HCT116 (cell line): ENCODE data around the gene HOXD11. TPM values are rescaled to one million over a fixed set of nuclear protein-coding genes. Genes with fewer than 3 reads are reported as not detected.

Experiments used
- ATAC-seq: fragments of 200-7000 bp; cut with Tn5 transposase; 2 replicates; pipeline ENCODE4 v1.9.1; 2020; ENCODE audit warnings: mild to moderate bottlenecking, moderate library complexity
- BruUV-seq: library from RNA; stranded (reverse); fragments of 400-500 nt; replicated peaks from 2 replicates; lab custom pipeline; 2021; lab: Mats Ljungman, UMichigan
- CTCF ChIA-PET: fragments of 300-600 bp; sonication (Branson Sonifier 250); formaldehyde crosslinking; loops from one replicate; lab custom pipeline; 2021; ENCODE audit warnings: antibody characterized with exemption; lab: Charles Lee
- POLR2A ChIA-PET: fragments of 300-600, 350-600 bp; sonication (Branson Sonifier 250); formaldehyde crosslinking; loops from one replicate; lab custom pipeline; 2021; ENCODE audit warnings: antibody characterized with exemption; lab: Charles Lee
- RAD21 ChIA-PET, 2 experiments: fragments of 300-600 bp; sonication (Branson Sonifier 250); formaldehyde crosslinking; loops; one replicate each; lab custom pipeline; 2023; ENCODE audit warnings: low total read pairs in 2 of 2; ENCODE audit not compliant: uncharacterized antibody in 2 of 2, unreplicated experiment in 2 of 2, low non-redundant PET in 1 of 2; lab: Charles Lee
- DNase-seq: peaks from one replicate; pipeline ENCODE4 v3.0.0-alpha.2; 2010; ENCODE audit warnings: low read depth, low spot score
- H2AFZ ChIP-seq: fragments of 200-600 bp; shearing (Covaris generic), sonication (generic); 2 replicates; pipeline ENCODE4 v1.6.1; 2017; ENCODE audit warnings: low read depth, mixed run types, mixed read lengths, antibody characterized with exemption, low read length; ENCODE audit not compliant: poor library complexity, severe bottlenecking
- H3K27ac ChIP-seq: 2 replicates; pipeline ENCODE4 v1.5.1; 2012; ENCODE audit warnings: low read depth, low read length
- H3K27me3 ChIP-seq: fragments of 200-600 bp; sonication (generic); 2 replicates; pipeline ENCODE4 v1.6.1; 2016; ENCODE audit warnings: mixed run types, low read length, mixed read lengths; ENCODE audit not compliant: insufficient read depth
- H3K36me3 ChIP-seq, 2 experiments: fragments of 200-500 bp in 1 of 2; fragments of 200-600 bp in 1 of 2; sonication (Bioruptor generic) in 1 of 2; sonication (generic) in 1 of 2; 2 replicates each; pipeline versions ENCODE4 v1.5.1 to v1.6.1; 2014 to 2016; ENCODE audit warnings: low read length in 2 of 2, inconsistent platforms in 1 of 2, mixed read lengths in 1 of 2, mixed run types in 1 of 2; ENCODE audit not compliant: insufficient read depth in 2 of 2, control insufficient read depth in 1 of 2
- H3K4me1 ChIP-seq, 2 experiments: fragments of 200-600 bp in 1 of 2; sonication (generic) in 1 of 2; 2 replicates each; pipeline versions ENCODE4 v1.5.1 to v1.6.1; 2012 to 2017; ENCODE audit warnings: low read length in 2 of 2, inconsistent platforms in 1 of 2, mild to moderate bottlenecking in 1 of 2, mixed read lengths in 1 of 2, mixed run types in 1 of 2, moderate library complexity in 1 of 2; ENCODE audit not compliant: insufficient read depth in 2 of 2, control insufficient read depth in 1 of 2
- H3K4me2 ChIP-seq: fragments of 200-600 bp; sonication (generic); 2 replicates; pipeline ENCODE4 v1.6.1; 2017; ENCODE audit warnings: mixed run types, low read length, mixed read lengths
- H3K4me3 ChIP-seq, 2 experiments: fragments of 200-600 bp in 1 of 2; sonication (generic) in 1 of 2; replicated peaks in 1 of 2; 2 replicates each; pipeline ENCODE4 v1.5.1; 2011 to 2016; ENCODE audit warnings: low read length in 2 of 2, control low read depth in 1 of 2, low read depth in 1 of 2, mild to moderate bottlenecking in 1 of 2, mixed read lengths in 1 of 2, mixed run types in 1 of 2
- H3K79me2 ChIP-seq: fragments of 200-600 bp; sonication (generic); 2 replicates; pipeline ENCODE4 v1.6.1; 2017; ENCODE audit warnings: mild to moderate bottlenecking, mixed run types, low read length, moderate library complexity, mixed read lengths; ENCODE audit not compliant: insufficient read depth
- H3K9ac ChIP-seq: fragments of 200-600 bp; sonication (generic); 2 replicates; pipeline ENCODE4 v1.6.1; 2016; ENCODE audit warnings: low read length, mixed read lengths
- H3K9me2 ChIP-seq: fragments of 200-600 bp; sonication (generic), shearing (Covaris generic); 2 replicates; pipeline ENCODE4 v1.6.1; 2017; ENCODE audit warnings: mixed run types, mild to moderate bottlenecking, moderate library complexity; ENCODE audit not compliant: insufficient read depth
- H3K9me3 ChIP-seq, 2 experiments: fragments of 200-500 bp in 1 of 2; fragments of 200-600 bp in 1 of 2; sonication (Bioruptor generic) in 1 of 2; sonication (generic) in 1 of 2; 2 replicates each; pipeline ENCODE4 v1.6.1; 2014 to 2017; ENCODE audit warnings: low read length in 2 of 2, mixed read lengths in 2 of 2, inconsistent platforms in 1 of 2, low read depth in 1 of 2, mild to moderate bottlenecking in 1 of 2, mixed run types in 1 of 2, moderate library complexity in 1 of 2; ENCODE audit not compliant: control insufficient read depth in 1 of 2, insufficient read depth in 1 of 2
- H4K20me1 ChIP-seq: fragments of 200-600 bp; sonication (generic), shearing (Covaris generic); 2 replicates; pipeline ENCODE4 v1.6.1; 2017; ENCODE audit warnings: mixed run types, mild to moderate bottlenecking, moderate library complexity; ENCODE audit not compliant: insufficient read depth
- CBX3 ChIP-seq: IDR thresholded peaks from 2 replicates; pipeline ENCODE4 v1.6.1; 2012; ENCODE audit warnings: low read depth
- CEBPB ChIP-seq: IDR thresholded peaks from 2 replicates; pipeline ENCODE4 v1.6.1; 2012; ENCODE audit warnings: low read depth
- EGR1 ChIP-seq: IDR thresholded peaks from 2 replicates; pipeline ENCODE4 v1.6.1; 2012; ENCODE audit warnings: low read depth
- ELF1 ChIP-seq: IDR thresholded peaks from 2 replicates; pipeline ENCODE4 v1.6.1; 2012; ENCODE audit warnings: low read depth, borderline replicate concordance
- EZH2 ChIP-seq: fragments of 200-600 bp; sonication (generic); IDR thresholded peaks from 2 replicates; pipeline ENCODE4 v1.6.1; 2017; ENCODE audit warnings: antibody characterized with exemption, mixed run types
- FOSL1 ChIP-seq: IDR thresholded peaks from 2 replicates; pipeline ENCODE4 v1.6.1; 2012; ENCODE audit warnings: low read depth
- JUND ChIP-seq: IDR thresholded peaks from 2 replicates; pipeline ENCODE4 v1.6.1; 2012
- POLR2AphosphoS5 ChIP-seq: IDR thresholded peaks from 2 replicates; pipeline ENCODE4 v1.6.1; 2011; ENCODE audit warnings: mild to moderate bottlenecking, low read depth, low read length, moderate library complexity
- RAD21 ChIP-seq: IDR thresholded peaks from 2 replicates; pipeline ENCODE4 v1.6.1; 2012; ENCODE audit warnings: low read depth, mild to moderate bottlenecking
- REST ChIP-seq: IDR thresholded peaks from 2 replicates; pipeline ENCODE4 v1.6.1; 2012; ENCODE audit warnings: low read depth
- SIN3A ChIP-seq: IDR thresholded peaks from 2 replicates; pipeline ENCODE4 v1.6.1; 2012; ENCODE audit warnings: low read depth
- SP1 ChIP-seq: IDR thresholded peaks from 2 replicates; pipeline ENCODE4 v1.6.1; 2012; ENCODE audit warnings: low read depth
- SRF ChIP-seq: IDR thresholded peaks from 2 replicates; pipeline ENCODE4 v1.6.1; 2012; ENCODE audit warnings: low read depth
- TCF7L2 ChIP-seq: IDR thresholded peaks from 2 replicates; pipeline ENCODE4 v1.7.0; 2011; ENCODE audit warnings: borderline replicate concordance, inconsistent platforms; ENCODE audit not compliant: insufficient read depth, insufficient read length; ENCODE audit errors: extremely low read depth
- YY1 ChIP-seq: IDR thresholded peaks from 2 replicates; pipeline ENCODE4 v1.6.1; 2011; ENCODE audit warnings: low read length, low read depth, moderate library complexity, mild to moderate bottlenecking; ENCODE audit not compliant: insufficient replicate concordance; ENCODE audit errors: extremely low read depth
- intact Hi-C: fragments of 100-400 bp; cut with micrococcal nuclease; formaldehyde crosslinking; loops from 2 replicates; pipeline ENCODE4 v1.10.0; 2022
- total RNA-seq: library from RNA; stranded (reverse); gene quantifications from one replicate; pipeline ENCODE4 v1.2.1, GENCODE V29; 2021; ENCODE audit not compliant: unreplicated experiment
- TF ChIP-seq, protein P1 (sequence below): IDR thresholded peaks from 2 replicates; pipeline ENCODE4 v1.6.1; 2012
- TF ChIP-seq, protein P2 (sequence below), 3 experiments: fragments of 200-600 bp in 1 of 3; sonication (generic) in 1 of 3; IDR thresholded peaks in 2 of 3; conservative IDR thresholded peaks in 1 of 3; 2 replicates each; pipeline ENCODE4 v1.5.1; 2012 to 2017; ENCODE audit warnings: low read depth in 2 of 3, low read length in 2 of 3, antibody characterized with exemption in 1 of 3, borderline replicate concordance in 1 of 3, control low read depth in 1 of 3, mild to moderate bottlenecking in 1 of 3, mixed read lengths in 1 of 3, mixed run types in 1 of 3, moderate library complexity in 1 of 3; ENCODE audit not compliant: insufficient read depth in 1 of 3

HOXD11 gene
- total RNA-seq, 1 experiment from 2014 or later, result not detected

GRCh38 chr2:176074919-176075425, 32.1 kb upstream of the HOXD11 start:
- ATAC-seq (no peak), DNase-seq (no peak)
- Histone ChIP-seq H2AFZ (no peak overlapping the region), H3K4me1 (no peaks in the 10 kb centered on the region), H4K20me1 (no peaks in the 10 kb centered on the region), H3K9me2 (no peaks in the 10 kb centered on the region), H3K9me3 (no peaks in the 10 kb centered on the region), H3K27ac (no peak overlapping the region), H3K9ac (no peak overlapping the region), H3K4me2 (no peak overlapping the region), H3K27me3 (no peaks in the 10 kb centered on the region), H3K4me3 (no peak overlapping the region), H3K36me3 (no peaks in the 10 kb centered on the region), H3K79me2 (no peaks in the 10 kb centered on the region)
- BruUV-seq, result no TSS peak
- CTCF ChIA-PET, result no interaction called here
- TF ChIP-seq ELF1 (no peak), REST (no peak), RAD21 (no peak), TCF7L2 (no peak)
- POLR2A ChIA-PET, result interaction anchor here (0.6 kb wide), 1 partner anchor 701 kb away, joined by 3 read pairs; no protein-coding TSS in a partner anchor
- intact Hi-C loops, result no loop called here
- RAD21 ChIA-PET, result no interaction called here

- no peak overlapping the region for H3K9ac ChIP-seq
- H3K27ac ChIP-seq, result no peak overlapping the region
- CTCF ChIA-PET, result no interaction called here
- intact Hi-C loops, result no loop called here
- H3K9me3 ChIP-seq, result no peaks in the 10 kb centered on the region
- no peaks in the 10 kb centered on the region for H3K36me3 ChIP-seq
- H4K20me1 ChIP-seq, result no peaks in the 10 kb centered on the region
- no peaks in the 10 kb centered on the region for H3K4me1 ChIP-seq
- H3K79me2 ChIP-seq, result no peaks in the 10 kb centered on the region
- no peak overlapping the region for H2AFZ ChIP-seq
- no peak for ATAC-seq
- H3K4me3 ChIP-seq, result no peak overlapping the region
- RAD21 ChIA-PET, result no interaction called here
- POLR2A ChIA-PET, result interaction anchor here (0.6 kb wide), 1 partner anchor 702 kb away, joined by 3 read pairs; no protein-coding TSS in a partner anchor
- H3K27me3 ChIP-seq, result no peaks in the 10 kb centered on the region
- BruUV-seq, result no TSS peak
- no peak for DNase-seq
- no peaks in the 10 kb centered on the region for H3K9me2 ChIP-seq
- no peak overlapping the region for H3K4me2 ChIP-seq
- TF ChIP-seq FOSL1 (no peak), JUND (no peak), RAD21 (no peak), SRF (no peak), POLR2AphosphoS5 (no peak), EZH2 (no peak), YY1 (no peak), SIN3A (no peak), SP1 (no peak), CBX3 (no peak), EGR1 (no peak), TCF7L2 (no peak), CEBPB (no peak)
- TF ChIP-seq, protein P1, sequence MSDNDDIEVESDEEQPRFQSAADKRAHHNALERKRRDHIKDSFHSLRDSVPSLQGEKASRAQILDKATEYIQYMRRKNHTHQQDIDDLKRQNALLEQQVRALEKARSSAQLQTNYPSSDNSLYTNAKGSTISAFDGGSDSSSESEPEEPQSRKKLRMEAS, result no peak
- TF ChIP-seq, protein P2, sequence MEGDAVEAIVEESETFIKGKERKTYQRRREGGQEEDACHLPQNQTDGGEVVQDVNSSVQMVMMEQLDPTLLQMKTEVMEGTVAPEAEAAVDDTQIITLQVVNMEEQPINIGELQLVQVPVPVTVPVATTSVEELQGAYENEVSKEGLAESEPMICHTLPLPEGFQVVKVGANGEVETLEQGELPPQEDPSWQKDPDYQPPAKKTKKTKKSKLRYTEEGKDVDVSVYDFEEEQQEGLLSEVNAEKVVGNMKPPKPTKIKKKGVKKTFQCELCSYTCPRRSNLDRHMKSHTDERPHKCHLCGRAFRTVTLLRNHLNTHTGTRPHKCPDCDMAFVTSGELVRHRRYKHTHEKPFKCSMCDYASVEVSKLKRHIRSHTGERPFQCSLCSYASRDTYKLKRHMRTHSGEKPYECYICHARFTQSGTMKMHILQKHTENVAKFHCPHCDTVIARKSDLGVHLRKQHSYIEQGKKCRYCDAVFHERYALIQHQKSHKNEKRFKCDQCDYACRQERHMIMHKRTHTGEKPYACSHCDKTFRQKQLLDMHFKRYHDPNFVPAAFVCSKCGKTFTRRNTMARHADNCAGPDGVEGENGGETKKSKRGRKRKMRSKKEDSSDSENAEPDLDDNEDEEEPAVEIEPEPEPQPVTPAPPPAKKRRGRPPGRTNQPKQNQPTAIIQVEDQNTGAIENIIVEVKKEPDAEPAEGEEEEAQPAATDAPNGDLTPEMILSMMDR (IDR thresholded peaks at IDR 0.05 in 2 of 3, conservative IDR thresholded peaks at IDR 0.05 in 1 of 3; ENCODE audit: borderline replicate concordance in 1 of 3, insufficient read depth in 1 of 3, low read depth in 2 of 3, low read length in 2 of 3), result no peak
These were observed 31.6 kb upstream of the HOXD11 start for GRCh38 chr2:176075481-176075880.
